SK-N-MC (cell line): ENCODE measurements around the gene SVOP.
A peak's percentile ranks its signal among the peaks of the same experiment; 100 is the strongest.

Experiments
- DNase-seq: peaks from one replicate; pipeline ENCODE4 v3.0.0-alpha.2; 2011; ENCODE audit warnings: low read depth, low spot score
- H3K27ac ChIP-seq: fragments of 200-600 bp; sonication (generic); 2 replicates; pipeline ENCODE4 v1.5.1; 2016; ENCODE audit warnings: mixed run types
- H3K36me3 ChIP-seq: fragments of 200-600 bp; sonication (generic); 2 replicates; pipeline ENCODE4 v1.6.1; 2017; ENCODE audit warnings: antibody characterized with exemption, low read length, mixed read lengths; ENCODE audit not compliant: insufficient read depth
- H3K4me3 ChIP-seq: fragments of 200-600 bp; sonication (generic); 2 replicates; pipeline ENCODE4 v1.5.1; 2016
- H3K9ac ChIP-seq: fragments of 200-600 bp; sonication (generic); 2 replicates; pipeline ENCODE4 v1.8.0; 2017; ENCODE audit warnings: mixed run types, mixed read lengths; ENCODE audit not compliant: insufficient read length
- H3K9me3 ChIP-seq: fragments of 200-600 bp; sonication (generic); 2 replicates; pipeline ENCODE4 v1.6.1; 2017; ENCODE audit warnings: low read depth, mild to moderate bottlenecking, antibody characterized with exemption, low read length, moderate library complexity, mixed read lengths
- EZH2 ChIP-seq: fragments of 200-600 bp; sonication (generic); IDR thresholded peaks from one replicate; pipeline ENCODE4 v1.6.1; 2017; ENCODE audit warnings: antibody characterized with exemption
- FOXP2 ChIP-seq: optimal IDR thresholded peaks from 2 replicates; pipeline ENCODE3; 2011; ENCODE audit warnings: mild to moderate bottlenecking, moderate library complexity; ENCODE audit not compliant: insufficient read depth; ENCODE audit errors: extremely low read length, control extremely low read depth
- POLR2AphosphoS5 ChIP-seq: IDR thresholded peaks from 2 replicates; pipeline ENCODE4 v1.6.1; 2012; ENCODE audit warnings: mild to moderate bottlenecking, low read depth, low read length, borderline replicate concordance

The SVOP gene, protein sequence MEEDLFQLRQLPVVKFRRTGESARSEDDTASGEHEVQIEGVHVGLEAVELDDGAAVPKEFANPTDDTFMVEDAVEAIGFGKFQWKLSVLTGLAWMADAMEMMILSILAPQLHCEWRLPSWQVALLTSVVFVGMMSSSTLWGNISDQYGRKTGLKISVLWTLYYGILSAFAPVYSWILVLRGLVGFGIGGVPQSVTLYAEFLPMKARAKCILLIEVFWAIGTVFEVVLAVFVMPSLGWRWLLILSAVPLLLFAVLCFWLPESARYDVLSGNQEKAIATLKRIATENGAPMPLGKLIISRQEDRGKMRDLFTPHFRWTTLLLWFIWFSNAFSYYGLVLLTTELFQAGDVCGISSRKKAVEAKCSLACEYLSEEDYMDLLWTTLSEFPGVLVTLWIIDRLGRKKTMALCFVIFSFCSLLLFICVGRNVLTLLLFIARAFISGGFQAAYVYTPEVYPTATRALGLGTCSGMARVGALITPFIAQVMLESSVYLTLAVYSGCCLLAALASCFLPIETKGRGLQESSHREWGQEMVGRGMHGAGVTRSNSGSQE

DNA sequence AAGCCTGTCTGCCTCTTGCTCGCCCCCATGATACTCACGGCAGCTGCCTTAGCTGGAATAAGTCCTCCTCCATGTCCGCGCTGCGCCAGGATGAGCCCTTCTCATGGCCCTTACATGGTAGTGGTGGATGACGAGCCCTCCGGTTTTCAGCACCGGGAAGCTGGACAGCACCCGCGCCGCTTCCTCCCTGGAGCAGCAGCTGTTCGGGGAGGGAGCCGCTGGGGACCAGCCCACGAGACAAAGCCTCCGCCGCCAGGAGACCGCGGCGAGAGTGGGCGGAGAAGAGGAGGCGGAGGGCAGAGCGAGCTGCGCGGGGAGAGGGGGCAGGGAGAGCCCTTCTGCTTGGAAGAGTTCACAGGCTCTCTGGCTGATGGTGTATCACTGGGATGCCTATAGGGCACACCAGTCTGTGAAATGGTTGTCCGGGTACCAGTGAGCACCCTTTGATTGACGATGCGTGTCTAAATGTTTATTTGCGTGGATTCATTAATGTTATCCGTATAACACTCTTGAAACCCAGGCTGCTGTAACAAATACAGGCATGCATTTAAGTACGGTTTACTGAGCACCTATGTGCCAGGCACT is at the start of gene SVOP:
Gene SVOP, minus strand, starts transcription at position 273 of the 585 bp plus-strand sequence. Its CDS starts 200 bp downstream, at position 73.
- H3K27ac ChIP-seq = no peak within 1 kb of the TSS
- H3K9ac ChIP-seq = no peak within 1 kb of the TSS
- peak; percentile 3 for DNase-seq
- no peak for TF ChIP-seq FOXP2
- TF ChIP-seq POLR2AphosphoS5 = no peak
- no peak for TF ChIP-seq EZH2
- H3K9me3 ChIP-seq = no peaks in the 10 kb centered on the region
- no peaks in the 10 kb centered on the region for H3K36me3 ChIP-seq
- no peak within 1 kb of the TSS for H3K4me3 ChIP-seq

DNA sequence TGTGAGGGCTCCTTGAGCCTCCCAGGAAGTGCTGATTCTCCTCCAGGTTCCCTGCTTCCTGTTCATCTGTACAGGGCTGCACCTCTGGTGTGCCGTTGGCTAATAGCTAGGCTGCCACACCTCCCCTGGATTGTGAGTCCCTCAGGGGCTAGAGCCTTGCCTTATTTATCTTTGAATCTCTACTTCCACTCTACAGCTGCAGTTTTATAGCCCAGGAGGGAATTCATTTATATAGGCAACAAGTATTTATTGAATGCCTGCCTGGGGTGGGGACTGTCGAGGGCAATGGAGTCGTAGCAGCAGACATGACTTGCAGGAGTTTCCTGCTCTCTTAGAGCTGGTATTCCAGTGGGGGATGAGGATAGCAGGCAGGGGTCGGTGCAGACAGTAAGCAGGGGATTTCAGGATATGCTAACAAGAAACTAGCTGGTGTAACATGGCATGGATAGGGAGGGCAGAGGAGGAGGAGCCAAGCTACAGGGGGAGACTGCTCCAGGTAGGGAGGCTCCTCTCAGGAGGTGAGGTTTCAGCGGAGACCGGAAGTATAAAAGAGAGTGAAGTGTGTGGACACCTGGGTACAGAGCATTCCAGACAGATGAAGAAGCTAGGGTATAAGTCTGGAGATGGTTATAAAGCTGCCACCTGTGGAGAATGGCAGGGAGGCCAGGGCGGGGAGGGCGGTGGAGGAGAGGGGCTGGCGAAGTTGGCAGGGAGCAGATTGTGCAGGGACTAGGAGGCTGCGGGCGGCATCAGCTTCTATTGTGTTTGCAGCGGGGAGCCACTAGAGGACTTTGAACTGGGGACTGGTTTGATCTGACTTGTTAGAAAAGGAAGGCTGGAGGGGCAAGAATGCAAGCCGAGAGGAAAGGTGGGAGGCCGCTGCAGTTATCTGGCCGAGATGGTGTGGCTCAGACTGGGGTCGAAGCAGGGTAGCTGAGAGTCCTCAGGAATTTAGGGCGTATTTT is 48.7 kb upstream of the SVOP start:
- peak overlapping the region; percentile 46 for H3K4me3 ChIP-seq
- H3K27ac ChIP-seq = peak overlapping the region; percentile 79; the same call in 1 of the 2 replicates
- H3K9ac ChIP-seq = no peak overlapping the region
- no peaks in the 10 kb centered on the region for H3K9me3 ChIP-seq
- TF ChIP-seq EZH2 (no peak), FOXP2 (no peak), POLR2AphosphoS5 (no peak; the same call in 1 of the 2 replicates)
- peaks cover 44% of the 10 kb centered on the region for H3K36me3 ChIP-seq
- peak; percentile 72 for DNase-seq

DNA sequence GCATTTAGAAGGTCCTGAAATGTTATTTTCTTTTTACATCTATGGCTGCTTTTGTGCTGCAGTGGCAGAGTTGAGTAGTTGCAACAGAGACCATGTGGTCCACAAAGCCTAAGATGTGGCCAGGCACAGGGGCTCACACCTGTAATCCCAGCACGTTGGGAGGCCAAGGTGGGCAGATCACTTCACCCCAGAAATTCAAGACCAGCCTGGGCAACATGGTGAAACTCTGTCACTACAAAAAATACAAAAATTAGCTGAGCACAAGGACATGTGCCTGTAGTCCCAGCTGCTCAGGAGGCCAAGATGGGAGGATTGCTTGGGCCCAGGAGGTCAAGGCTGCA is 45.0 kb upstream of the SVOP start:
- DNase-seq = no peak
- Histone ChIP-seq H3K9ac (no peak overlapping the region), H3K36me3 (peaks cover 27% of the 10 kb centered on the region), H3K27ac (no peak overlapping the region), H3K4me3 (no peak overlapping the region), H3K9me3 (no peaks in the 10 kb centered on the region)
- TF ChIP-seq FOXP2 (no peak), EZH2 (no peak), POLR2AphosphoS5 (no peak)

GRCh38 chr12:109065154-109065852 is 44.4 kb upstream of the SVOP start:
- H3K27ac ChIP-seq = no peak overlapping the region
- TF ChIP-seq POLR2AphosphoS5 (no peak), EZH2 (no peak), FOXP2 (no peak)
- no peaks in the 10 kb centered on the region for H3K9me3 ChIP-seq
- no peak overlapping the region for H3K4me3 ChIP-seq
- no peak overlapping the region for H3K9ac ChIP-seq
- no peak for DNase-seq
- peaks cover 22% of the 10 kb centered on the region for H3K36me3 ChIP-seq

- H3K27ac ChIP-seq = no peak overlapping the region
- no peak for TF ChIP-seq POLR2AphosphoS5
- no peak for TF ChIP-seq FOXP2
- TF ChIP-seq EZH2 = no peak
- no peak overlapping the region for H3K4me3 ChIP-seq
- peaks cover 22% of the 10 kb centered on the region for H3K36me3 ChIP-seq
- no peak for DNase-seq
- H3K9ac ChIP-seq = no peak overlapping the region
- H3K9me3 ChIP-seq = no peaks in the 10 kb centered on the region
Measured at GRCh38 chr12:109064143-109064542, 43.3 kb upstream of the SVOP start.

DNA sequence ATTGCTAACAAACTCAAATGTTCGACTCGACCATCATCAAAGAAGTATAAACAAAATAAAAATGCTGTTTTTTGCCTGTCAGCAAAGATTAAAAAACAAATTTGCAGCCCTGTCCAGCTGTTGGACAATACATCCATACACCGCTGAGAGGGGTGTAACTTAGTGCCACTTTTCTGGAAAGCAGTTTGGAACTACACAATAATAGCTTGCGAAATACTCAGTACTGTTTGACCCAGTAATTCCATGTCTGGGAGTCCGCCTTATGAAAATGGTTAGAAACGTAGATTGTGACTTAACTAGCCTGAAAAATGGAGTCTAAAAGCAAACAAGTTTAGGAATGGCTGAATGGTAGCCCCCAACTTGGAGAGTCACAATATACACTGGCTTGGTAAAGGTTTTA is 37.9 kb upstream of the SVOP start:
- peaks cover 24% of the 10 kb centered on the region for H3K36me3 ChIP-seq
- H3K27ac ChIP-seq = no peak overlapping the region
- H3K9ac ChIP-seq = no peak overlapping the region
- no peak overlapping the region for H3K4me3 ChIP-seq
- TF ChIP-seq POLR2AphosphoS5 (no peak), FOXP2 (no peak), EZH2 (no peak)
- no peaks in the 10 kb centered on the region for H3K9me3 ChIP-seq
- no peak for DNase-seq

DNA sequence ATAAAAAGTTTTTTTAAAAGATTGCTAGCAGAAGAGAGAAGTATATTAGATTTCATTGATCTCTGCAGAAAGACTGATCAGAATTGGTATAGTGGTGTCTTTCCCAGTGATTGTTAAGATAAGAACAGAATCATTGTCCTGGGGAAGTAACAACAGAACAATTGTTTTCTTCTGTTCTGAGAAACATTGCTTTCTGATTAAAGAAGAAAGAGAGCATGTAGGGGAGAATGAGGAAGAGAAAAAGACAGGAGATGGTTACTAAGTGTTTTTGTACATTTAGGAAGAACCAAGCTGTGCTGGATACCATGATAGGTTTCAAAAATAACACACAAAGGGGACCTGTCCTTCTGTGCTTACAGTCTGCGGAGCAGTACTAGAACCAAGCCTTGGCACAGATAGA is 36.5 kb upstream of the SVOP start:
- Histone ChIP-seq H3K4me3 (no peak overlapping the region), H3K9me3 (no peaks in the 10 kb centered on the region), H3K36me3 (peaks cover 16% of the 10 kb centered on the region; the same call in 1 of the 2 replicates), H3K9ac (no peak overlapping the region), H3K27ac (no peak overlapping the region)
- TF ChIP-seq POLR2AphosphoS5 (no peak), EZH2 (no peak), FOXP2 (no peak)
- no peak for DNase-seq
